ENCODE measurements around the gene ABI2. TPM values are rescaled to one million over a fixed set of nuclear protein-coding genes. Genes with fewer than 3 reads are reported as not detected.

The ABI2 gene
- total RNA-seq, 4 donors from 2014 or later, result 6.0 to 22.1 (median 10.4) TPM

GRCh38 chr2:203446780-203447179 is 118.6 kb downstream of the ABI2 start:
- no peak for TF ChIP-seq CTCF (IDR thresholded peaks at IDR 0.05)
- TF ChIP-seq POLR2A (IDR thresholded peaks at IDR 0.05), result no peak
- peaks cover 0 to 6% (median 0%) of the 10 kb centered on the region in 3 donors for H3K4me1 ChIP-seq
- H3K27me3 ChIP-seq, result no peaks in the 10 kb centered on the region
- no peak for DNase-seq
- H3K9me3 ChIP-seq, result no peaks in the 10 kb centered on the region
- intact Hi-C loops (cut with DNase I), result no loop called here
- H3K27ac ChIP-seq, result no peak overlapping the region
- H3K36me3 ChIP-seq, result peaks cover 0 to 99% (median 20%) of the 10 kb centered on the region in 3 donors
- 90 to 96% methylated on average over 3 of the region's 3 CpGs for whole genome bisulfite sequencing, 2 donors
- H3K4me3 ChIP-seq, result no peak overlapping the region

GRCh38 chr2:203450561-203450960 is 122.4 kb downstream of the ABI2 start:
- Histone ChIP-seq H3K27ac (no peak overlapping the region), H3K9me3 (no peaks in the 10 kb centered on the region), H3K4me3 (no peak overlapping the region), H3K4me1 (peaks cover 0 to 6% (median 0%) of the 10 kb centered on the region in 3 donors), H3K27me3 (no peaks in the 10 kb centered on the region), H3K36me3 (peaks cover 0 to 92% (median 16%) of the 10 kb centered on the region in 3 donors)
- 35 to 39% methylated on average over 3 of the region's 3 CpGs for WGBS, 2 donors
- intact Hi-C loops (cut with DNase I), result no loop called here
- no peak for DNase-seq
- TF ChIP-seq POLR2A (IDR thresholded peaks at IDR 0.05) (no peak), CTCF (IDR thresholded peaks at IDR 0.05) (no peak)

- TF ChIP-seq POLR2A (IDR thresholded peaks at IDR 0.05) (no peak), CTCF (IDR thresholded peaks at IDR 0.05) (no peak)
- Histone ChIP-seq H3K36me3 (peaks cover 0 to 92% (median 13%) of the 10 kb centered on the region in 3 donors), H3K27me3 (no peaks in the 10 kb centered on the region), H3K4me1 (peaks cover 0 to 6% (median 0%) of the 10 kb centered on the region in 3 donors), H3K9me3 (no peaks in the 10 kb centered on the region), H3K4me3 (no peak overlapping the region), H3K27ac (no peak overlapping the region)
- intact Hi-C loops (cut with DNase I), result no loop called here
- DNase-seq, result no peak
- 98 to 100% methylated on average over 2 of the region's 2 CpGs for WGBS, 2 donors
These were observed 122.8 kb downstream of the ABI2 start for GRCh38 chr2:203451011-203451410.

- no peak for DNase-seq
- Histone ChIP-seq H3K27ac (no peak overlapping the region), H3K4me3 (no peak overlapping the region), H3K27me3 (no peaks in the 10 kb centered on the region), H3K9me3 (no peaks in the 10 kb centered on the region), H3K36me3 (peaks cover 0 to 92% (median 7%) of the 10 kb centered on the region in 3 donors), H3K4me1 (peaks cover 0 to 6% (median 0%) of the 10 kb centered on the region in 3 donors)
- WGBS, 2 donors, result 70 to 88% methylated on average over 1 of the region's 1 CpG
- intact Hi-C loops (cut with DNase I), result no loop called here
- no peak for TF ChIP-seq POLR2A (IDR thresholded peaks at IDR 0.05)
- TF ChIP-seq CTCF (IDR thresholded peaks at IDR 0.05), result no peak
These were observed 123.5 kb downstream of the ABI2 start for GRCh38 chr2:203451689-203452088.

- no peak for DNase-seq
- Histone ChIP-seq H3K4me3 (no peak overlapping the region), H3K9me3 (no peaks in the 10 kb centered on the region), H3K36me3 (peaks cover 0 to 92% (median 5%) of the 10 kb centered on the region in 3 donors), H3K27ac (no peak overlapping the region), H3K27me3 (no peaks in the 10 kb centered on the region), H3K4me1 (peaks cover 0 to 6% (median 0%) of the 10 kb centered on the region in 3 donors)
- intact Hi-C loops (cut with DNase I), result no loop called here
- peak; percentile 37 to 69 (median 57) for TF ChIP-seq CTCF (IDR thresholded peaks at IDR 0.05)
- no peak for TF ChIP-seq POLR2A (IDR thresholded peaks at IDR 0.05)
- 3 to 12% methylated on average over 1 of the region's 1 CpG for WGBS, 2 donors
These were observed 125.8 kb downstream of the ABI2 start for GRCh38 chr2:203453858-203454451.

Measured in esophagus squamous epithelium (tissue), 5 donors.